ENCODE results near the gene PINLYP. TPM values are rescaled to one million over a fixed set of nuclear protein-coding genes. Genes with fewer than 3 reads are reported as not detected.

Gene PINLYP
- polyA plus RNA-seq, 4 donors, result 17.4 to 19.4 (median 18.7) TPM

- DNase-seq (ENCODE audit: low read depth in 4 of 4, low spot score in 3 of 4), result no peak
Measured at GRCh38 chr19:43623889-43624670, 48.5 kb downstream of the PINLYP start.

GRCh38 chr19:43624933-43625332 lies 49.3 kb downstream of the PINLYP start:
- DNase-seq (ENCODE audit: low read depth in 4 of 4, low spot score in 3 of 4), result no peak

- DNase-seq (ENCODE audit: low read depth in 4 of 4, low spot score in 3 of 4), result no peak
Measured at GRCh38 chr19:43625918-43626579, 50.4 kb downstream of the PINLYP start.

GRCh38 chr19:43626838-43627237 lies 51.2 kb downstream of the PINLYP start:
- DNase-seq (ENCODE audit: low read depth in 4 of 4, low spot score in 3 of 4), result no peak

- DNase-seq (ENCODE audit: low read depth in 4 of 4, low spot score in 3 of 4), result no peak
Measured at GRCh38 chr19:43628646-43629326, 53.2 kb downstream of the PINLYP start.

- no peak for DNase-seq (ENCODE audit: low read depth in 4 of 4, low spot score in 3 of 4)
Measured at GRCh38 chr19:43631491-43631890, 55.9 kb downstream of the PINLYP start.

Other genes starting within 250 kb of the PINLYP start
- under 1 TPM in 2 of 4 donors, not detected in 2; 0.35 to 0.39 TPM for gene CD177, start 222.1 kb upstream of the PINLYP start, polyA plus RNA-seq (ENCODE audit: insufficient read length in 4 of 4)
- under 1 TPM in 1 of 4 donors, not detected in 3; 0.06 TPM for gene TEX101, start 160.9 kb upstream of the PINLYP start, polyA plus RNA-seq (ENCODE audit: insufficient read length in 4 of 4)
- 1 to 10 TPM; 1.6 to 5.5 (median 2.5) TPM for gene LYPD3, start 110.2 kb upstream of the PINLYP start, polyA plus RNA-seq (ENCODE audit: insufficient read length in 4 of 4)
- gene PHLDB3, start 71.1 kb upstream of the PINLYP start, polyA plus RNA-seq (ENCODE audit: insufficient read length in 4 of 4), result 10 to 100 TPM in 1 of 4 donors, 1 to 10 TPM in 3; 5.7 to 13.7 (median 8.8) TPM
- gene ETHE1, start 48.6 kb upstream of the PINLYP start, polyA plus RNA-seq (ENCODE audit: insufficient read length in 4 of 4), result 10 to 100 TPM; 27.5 to 31.1 (median 28.1) TPM
- gene ZNF575, start 42.6 kb upstream of the PINLYP start, polyA plus RNA-seq (ENCODE audit: insufficient read length in 4 of 4), result 1 to 10 TPM; 1.9 to 2.6 (median 2.0) TPM
- gene XRCC1, start 274 bp upstream of the PINLYP start, polyA plus RNA-seq (ENCODE audit: insufficient read length in 4 of 4), result 10 to 100 TPM; 56.7 to 71.0 (median 66.6) TPM
- 10 to 100 TPM; 12.1 to 16.4 (median 13.2) TPM for gene IRGQ, start 20.3 kb downstream of the PINLYP start, polyA plus RNA-seq (ENCODE audit: insufficient read length in 4 of 4)
- gene ZNF576, start 20.8 kb downstream of the PINLYP start, polyA plus RNA-seq (ENCODE audit: insufficient read length in 4 of 4), result 10 to 100 TPM; 10.9 to 16.7 (median 11.6) TPM
- 1 to 10 TPM in 1 of 4 donors, under 1 TPM in 3; 0.61 to 1.2 (median 0.72) TPM for gene SRRM5, start 36.3 kb downstream of the PINLYP start, polyA plus RNA-seq (ENCODE audit: insufficient read length in 4 of 4)
- gene ZNF428, start 43.8 kb downstream of the PINLYP start, polyA plus RNA-seq (ENCODE audit: insufficient read length in 4 of 4), result 100 to 1,000 TPM in 1 of 4 donors, 10 to 100 TPM in 3; 76.5 to 141 (median 91.1) TPM
- 10 to 100 TPM; 44.9 to 65.8 (median 49.0) TPM for gene CADM4, start 64.0 kb downstream of the PINLYP start, polyA plus RNA-seq (ENCODE audit: insufficient read length in 4 of 4)
- gene PLAUR, start 94.4 kb downstream of the PINLYP start, polyA plus RNA-seq (ENCODE audit: insufficient read length in 4 of 4), result 1 to 10 TPM; 6.3 to 9.5 (median 8.5) TPM
- not detected for gene IRGC, start 140.3 kb downstream of the PINLYP start, polyA plus RNA-seq (ENCODE audit: insufficient read length in 4 of 4)
- 10 to 100 TPM; 42.7 to 55.7 (median 48.0) TPM for gene SMG9, start 179.2 kb downstream of the PINLYP start, polyA plus RNA-seq (ENCODE audit: insufficient read length in 4 of 4)
- gene KCNN4, start 205.2 kb downstream of the PINLYP start, polyA plus RNA-seq (ENCODE audit: insufficient read length in 4 of 4), result 1 to 10 TPM; 1.4 to 3.8 (median 1.6) TPM
- under 1 TPM; 0.14 to 0.37 (median 0.31) TPM for gene LYPD5, start 226.6 kb downstream of the PINLYP start, polyA plus RNA-seq (ENCODE audit: insufficient read length in 4 of 4)